Naive B cell (primary cell): ENCODE data around the gene SPP1. TPM values are rescaled to one million over a fixed set of nuclear protein-coding genes. Genes with fewer than 3 reads are reported as not detected.

Experiments used
- ATAC-seq, 2 donors: fragments of 150-1000 bp; cut with Tn5 transposase; 2 replicates each; pipeline ENCODE4 v1.10.0; 2021; ENCODE audit warnings: low read depth in 2 of 2, mild to moderate bottlenecking in 2 of 2, moderate library complexity in 2 of 2
- DNase-seq: peaks from one replicate; pipeline ENCODE4 v3.0.0; 2022
- H3K27ac Mint-ChIP-seq, 6 donors: one replicate each; pipeline ENCODE4 v1.8.0; 2020 to 2022; ENCODE audit warnings: mild to moderate bottlenecking in 6 of 6, mixed read lengths in 6 of 6, moderate library complexity in 5 of 6, inconsistent platforms in 2 of 6
- H3K27me3 Mint-ChIP-seq, 3 donors: one replicate each; pipeline ENCODE4 v1.8.0; 2021 to 2022; ENCODE audit warnings: mixed read lengths in 3 of 3, mild to moderate bottlenecking in 1 of 3
- H3K36me3 Mint-ChIP-seq, 2 donors: one replicate each; pipeline ENCODE4 v1.8.0; 2020 to 2022; ENCODE audit warnings: mixed read lengths in 2 of 2, inconsistent platforms in 1 of 2, mild to moderate bottlenecking in 1 of 2
- H3K4me1 Mint-ChIP-seq, 3 donors: one replicate each; pipeline ENCODE4 v1.8.0; 2020 to 2022; ENCODE audit warnings: mixed read lengths in 3 of 3, inconsistent platforms in 1 of 3, mild to moderate bottlenecking in 1 of 3, moderate library complexity in 1 of 3
- H3K4me3 Mint-ChIP-seq, 8 donors: one replicate each; pipeline ENCODE4 v1.8.0; 2020 to 2022; ENCODE audit warnings: mild to moderate bottlenecking in 8 of 8, mixed read lengths in 8 of 8, moderate library complexity in 8 of 8, inconsistent platforms in 2 of 8
- H3K9me3 Mint-ChIP-seq, 7 donors: one replicate each; pipeline ENCODE4 v1.8.0; 2020 to 2022; ENCODE audit warnings: mixed read lengths in 7 of 7, mild to moderate bottlenecking in 5 of 7, inconsistent platforms in 2 of 7, moderate library complexity in 1 of 7
- polyA plus RNA-seq, 6 donors: library from polyadenylated mRNA; unstranded; fragments of 300-500 nt; fragmentation: Illumina TruSeq; gene quantifications; one replicate each; pipeline ENCODE4 v1.2.3, GENCODE V29; 2021; ENCODE audit warnings: low read depth in 6 of 6

SPP1 gene
- polyA plus RNA-seq, 6 donors from 2014 or later = not detected

- ATAC-seq (no peak), DNase-seq (no peak)
- H3K36me3 Mint-ChIP-seq = no peaks in the 10 kb centered on the region
- H3K27ac Mint-ChIP-seq = no peak overlapping the region
- no peak overlapping the region for H3K4me3 Mint-ChIP-seq
- peaks cover 0 to 3% (median 0%) of the 10 kb centered on the region in 3 donors for H3K27me3 Mint-ChIP-seq
- H3K9me3 Mint-ChIP-seq = no peaks in the 10 kb centered on the region
- no peaks in the 10 kb centered on the region for H3K4me1 Mint-ChIP-seq
Observed at GRCh38 chr4:87965501-87965975, 10.0 kb upstream of the SPP1 start.

- H3K27ac Mint-ChIP-seq = no peak overlapping the region
- peaks cover 0 to 4% (median 0%) of the 10 kb centered on the region in 3 donors for H3K27me3 Mint-ChIP-seq
- DNase-seq = no peak
- no peak overlapping the region for H3K4me3 Mint-ChIP-seq
- H3K36me3 Mint-ChIP-seq = no peaks in the 10 kb centered on the region
- H3K4me1 Mint-ChIP-seq = no peaks in the 10 kb centered on the region
- no peaks in the 10 kb centered on the region for H3K9me3 Mint-ChIP-seq
- no peak for ATAC-seq
Observed at GRCh38 chr4:87966095-87966496, 9.4 kb upstream of the SPP1 start.

GRCh38 chr4:87967193-87967592, 8.3 kb upstream of the SPP1 start:
- Mint-ChIP-seq H3K27ac (no peak overlapping the region), H3K36me3 (no peaks in the 10 kb centered on the region), H3K4me3 (no peak overlapping the region), H3K27me3 (peaks cover 0 to 4% (median 0%) of the 10 kb centered on the region in 3 donors), H3K4me1 (no peaks in the 10 kb centered on the region), H3K9me3 (no peaks in the 10 kb centered on the region)
- no peak for ATAC-seq
- no peak for DNase-seq

GRCh38 chr4:87970121-87970520, 5.4 kb upstream of the SPP1 start:
- Mint-ChIP-seq H3K36me3 (no peaks in the 10 kb centered on the region), H3K4me1 (peaks cover 0 to 1% (median under 1%) of the 10 kb centered on the region in 3 donors), H3K9me3 (no peaks in the 10 kb centered on the region), H3K27me3 (peaks cover 1 to 5% (median 4%) of the 10 kb centered on the region in 3 donors), H3K27ac (no peak overlapping the region), H3K4me3 (no peak overlapping the region)
- DNase-seq = no peak
- ATAC-seq = no peak

GRCh38 chr4:87971866-87972265, 3.6 kb upstream of the SPP1 start:
- Mint-ChIP-seq H3K27me3 (peaks cover 5 to 10% (median 7%) of the 10 kb centered on the region in 3 donors), H3K27ac (peak overlapping the region in 1 of 6 donors; percentile 4), H3K9me3 (no peaks in the 10 kb centered on the region), H3K4me1 (peaks cover 4 to 9% (median 7%) of the 10 kb centered on the region in 3 donors), H3K4me3 (no peak overlapping the region), H3K36me3 (no peaks in the 10 kb centered on the region)
- ATAC-seq (no peak), DNase-seq (no peak)

- Mint-ChIP-seq H3K36me3 (no peaks in the 10 kb centered on the region), H3K27ac (no peak overlapping the region), H3K4me1 (peaks cover 4 to 9% (median 7%) of the 10 kb centered on the region in 3 donors), H3K27me3 (peaks cover 10 to 16% (median 11%) of the 10 kb centered on the region in 3 donors), H3K4me3 (no peak overlapping the region), H3K9me3 (no peaks in the 10 kb centered on the region)
- DNase-seq (peak; percentile 14), ATAC-seq (peak; percentile 68 to 82)
Observed at GRCh38 chr4:87973283-87974169, 2.0 kb upstream of the SPP1 start.

GRCh38 chr4:87974856-87975462, 555 bp upstream of the SPP1 start:
- Mint-ChIP-seq H3K27ac (no peak overlapping the region), H3K9me3 (no peaks in the 10 kb centered on the region), H3K4me1 (peaks cover 4 to 9% (median 7%) of the 10 kb centered on the region in 3 donors), H3K27me3 (peaks cover 10 to 16% (median 11%) of the 10 kb centered on the region in 3 donors), H3K36me3 (no peaks in the 10 kb centered on the region), H3K4me3 (peak overlapping the region in 2 of 8 donors; percentile 7 to 50)
- DNase-seq (no peak), ATAC-seq (no peak)

GRCh38 chr4:87977521-87978278, 2.2 kb downstream of the SPP1 start:
- Mint-ChIP-seq H3K4me1 (peaks cover 4 to 9% (median 7%) of the 10 kb centered on the region in 3 donors), H3K9me3 (no peaks in the 10 kb centered on the region), H3K27me3 (peaks cover 5 to 16% (median 11%) of the 10 kb centered on the region in 3 donors), H3K4me3 (no peak overlapping the region), H3K27ac (no peak overlapping the region), H3K36me3 (no peaks in the 10 kb centered on the region)
- DNase-seq = no peak
- ATAC-seq = no peak

GRCh38 chr4:87978681-87979080, 3.2 kb downstream of the SPP1 start:
- peak overlapping the region in 1 of 6 donors; percentile 21 for H3K27ac Mint-ChIP-seq
- H3K36me3 Mint-ChIP-seq = no peaks in the 10 kb centered on the region
- no peaks in the 10 kb centered on the region for H3K9me3 Mint-ChIP-seq
- DNase-seq (no peak), ATAC-seq (no peak)
- H3K4me3 Mint-ChIP-seq = no peak overlapping the region
- H3K4me1 Mint-ChIP-seq = peaks cover 4 to 9% (median 7%) of the 10 kb centered on the region in 3 donors
- peaks cover 5 to 16% (median 6%) of the 10 kb centered on the region in 3 donors for H3K27me3 Mint-ChIP-seq

- no peak overlapping the region for H3K4me3 Mint-ChIP-seq
- peaks cover 5 to 16% (median 6%) of the 10 kb centered on the region in 3 donors for H3K27me3 Mint-ChIP-seq
- peaks cover 4 to 9% (median 7%) of the 10 kb centered on the region in 3 donors for H3K4me1 Mint-ChIP-seq
- ATAC-seq = no peak
- no peaks in the 10 kb centered on the region for H3K36me3 Mint-ChIP-seq
- DNase-seq = no peak
- H3K27ac Mint-ChIP-seq = no peak overlapping the region
- H3K9me3 Mint-ChIP-seq = no peaks in the 10 kb centered on the region
Observed at GRCh38 chr4:87979810-87980209, 4.3 kb downstream of the SPP1 start.

GRCh38 chr4:87981486-87981885, 6.0 kb downstream of the SPP1 start:
- no peak for ATAC-seq
- no peak overlapping the region for H3K27ac Mint-ChIP-seq
- no peaks in the 10 kb centered on the region for H3K9me3 Mint-ChIP-seq

GRCh38 chr4:87982036-87982435, 6.5 kb downstream of the SPP1 start:
- Mint-ChIP-seq H3K9me3 (no peaks in the 10 kb centered on the region), H3K36me3 (no peaks in the 10 kb centered on the region), H3K27me3 (peaks cover 0 to 17% (median 11%) of the 10 kb centered on the region in 3 donors), H3K4me1 (peaks cover 0 to 4% (median 0%) of the 10 kb centered on the region in 3 donors), H3K4me3 (no peak overlapping the region), H3K27ac (no peak overlapping the region)
- DNase-seq = no peak
- ATAC-seq = no peak

More at GRCh38 chr4:87981486-87981885, 6.0 kb downstream of the SPP1 start:
- H3K4me1 Mint-ChIP-seq = peaks cover 0 to 4% (median 0%) of the 10 kb centered on the region in 3 donors
- H3K4me3 Mint-ChIP-seq = no peak overlapping the region
- no peak for DNase-seq
- H3K27me3 Mint-ChIP-seq = peaks cover 0 to 17% (median 11%) of the 10 kb centered on the region in 3 donors
- H3K36me3 Mint-ChIP-seq = no peaks in the 10 kb centered on the region

GRCh38 chr4:87982446-87983010, 7.0 kb downstream of the SPP1 start:
- H3K9me3 Mint-ChIP-seq = no peaks in the 10 kb centered on the region
- no peak overlapping the region for H3K4me3 Mint-ChIP-seq
- peaks cover 3 to 13% (median 10%) of the 10 kb centered on the region in 3 donors for H3K27me3 Mint-ChIP-seq
- ATAC-seq (no peak), DNase-seq (no peak)
- peaks cover 0 to 4% (median 0%) of the 10 kb centered on the region in 3 donors for H3K4me1 Mint-ChIP-seq
- no peak overlapping the region for H3K27ac Mint-ChIP-seq
- H3K36me3 Mint-ChIP-seq = no peaks in the 10 kb centered on the region
